Measurements from ENCODE around the gene TMEM259. TPM values are rescaled to one million over a fixed set of nuclear protein-coding genes. Genes with fewer than 3 reads are reported as not detected.

Gene TMEM259
- total and polyA plus RNA-seq, 2 of the 13 experiments (the other 11 are each of a cell fraction or from before 2014, with no cell fraction given), result 64.7 to 164 TPM

DNA sequence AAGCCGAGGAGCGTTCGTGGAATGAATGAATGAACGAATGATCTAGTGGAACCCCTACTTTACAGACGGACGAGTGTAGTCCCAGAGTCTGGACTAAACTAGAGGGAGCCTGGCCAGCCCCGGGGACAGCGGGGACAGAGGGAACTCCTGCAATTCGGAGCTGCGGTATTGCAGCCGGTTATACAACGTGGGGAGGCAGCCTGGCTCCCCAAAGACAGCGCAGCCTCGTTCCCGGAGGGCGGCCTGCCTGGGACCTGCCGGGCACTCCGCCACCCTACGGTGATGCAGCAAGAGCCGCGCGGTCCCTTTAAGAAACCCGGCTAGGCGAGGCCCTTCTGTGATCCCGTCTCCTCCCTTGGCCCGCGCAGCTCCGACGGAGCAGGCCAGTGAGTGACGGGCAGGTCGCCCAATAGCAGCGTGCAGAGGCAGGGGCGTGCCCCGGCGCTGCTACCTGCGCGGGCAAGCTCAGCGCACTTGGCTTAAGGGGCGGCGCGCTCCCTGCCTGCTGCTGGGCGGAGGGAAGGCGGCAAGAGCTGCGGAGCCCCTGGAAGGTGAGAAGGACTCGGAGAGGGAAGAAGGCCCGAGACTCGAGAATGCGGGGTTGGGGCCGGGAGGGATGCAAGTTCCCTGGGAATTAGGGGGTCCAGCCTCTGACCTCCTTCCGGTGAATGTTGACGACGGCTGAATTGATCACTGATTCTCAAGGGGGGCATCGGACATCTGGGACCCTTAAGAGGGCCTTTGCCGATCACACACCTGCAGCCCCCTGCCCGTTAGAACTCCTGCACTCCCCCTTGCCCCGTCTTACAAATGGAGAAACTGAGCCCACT is 18.9 kb upstream of the TMEM259 start, which contains the start of gene ABCA7 (continued):
- TF ChIP-seq ZBTB40 (IDR thresholded peaks at IDR 0.05) (no peak), ZBTB40 (CRISPR knock-in tag; IDR thresholded peaks at IDR 0.05) (no peak), ZNF263 (CRISPR knock-in tag; IDR thresholded peaks at IDR 0.05) (no peak), EED (CRISPR knock-in tag; IDR thresholded peaks at IDR 0.05) (no peak), ATF3 (CRISPR knock-in tag; IDR thresholded peaks at IDR 0.05) (no peak), ZNF629 (CRISPR knock-in tag; conservative IDR thresholded peaks at IDR 0.05) (no peak; the same call in 1 of the 2 replicates), PRPF4 (IDR thresholded peaks at IDR 0.05; ENCODE audit: low read depth, low read length, poor library complexity, severe bottlenecking) (no peak), SAFB2 (CRISPR knock-in tag; IDR thresholded peaks at IDR 0.05; ENCODE audit: borderline replicate concordance, low read depth) (no peak; the same call in 1 of the 2 replicates), CHD2 (IDR thresholded peaks at IDR 0.05; ENCODE audit: low read depth, low read length) (peak; percentile 74), NFATC3 (CRISPR knock-in tag; IDR thresholded peaks at IDR 0.05) (no peak), EP300 (IDR thresholded peaks at IDR 0.05; ENCODE audit: low read depth in 2 of 2, low read length in 2 of 2) (no peak), EP300 (CRISPR knock-in tag; IDR thresholded peaks at IDR 0.05; ENCODE audit: borderline replicate concordance) (0 out of 2 replicates have a peak, but pooled peaks have one; percentile 31), KLF6 (CRISPR knock-in tag; IDR thresholded peaks at IDR 0.05) (no peak), ZBTB20 (CRISPR knock-in tag; IDR thresholded peaks at IDR 0.05; ENCODE audit: borderline replicate concordance, low read depth) (no peak), JUN (CRISPR knock-in tag; IDR thresholded peaks at IDR 0.05) (no peak), ZBTB21 (CRISPR knock-in tag; IDR thresholded peaks at IDR 0.05) (no peak), RFX5 (IDR thresholded peaks at IDR 0.05; ENCODE audit: low read depth, low read length) (no peak), ZBTB7A (CRISPR knock-in tag; IDR thresholded peaks at IDR 0.05) (no peak; the same call in 1 of the 2 replicates)
- TF ChIP-seq, protein P1, sequence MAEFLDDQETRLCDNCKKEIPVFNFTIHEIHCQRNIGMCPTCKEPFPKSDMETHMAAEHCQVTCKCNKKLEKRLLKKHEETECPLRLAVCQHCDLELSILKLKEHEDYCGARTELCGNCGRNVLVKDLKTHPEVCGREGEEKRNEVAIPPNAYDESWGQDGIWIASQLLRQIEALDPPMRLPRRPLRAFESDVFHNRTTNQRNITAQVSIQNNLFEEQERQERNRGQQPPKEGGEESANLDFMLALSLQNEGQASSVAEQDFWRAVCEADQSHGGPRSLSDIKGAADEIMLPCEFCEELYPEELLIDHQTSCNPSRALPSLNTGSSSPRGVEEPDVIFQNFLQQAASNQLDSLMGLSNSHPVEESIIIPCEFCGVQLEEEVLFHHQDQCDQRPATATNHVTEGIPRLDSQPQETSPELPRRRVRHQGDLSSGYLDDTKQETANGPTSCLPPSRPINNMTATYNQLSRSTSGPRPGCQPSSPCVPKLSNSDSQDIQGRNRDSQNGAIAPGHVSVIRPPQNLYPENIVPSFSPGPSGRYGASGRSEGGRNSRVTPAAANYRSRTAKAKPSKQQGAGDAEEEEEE (CRISPR knock-in tag; IDR thresholded peaks at IDR 0.05; ENCODE audit: borderline replicate concordance), result no peak

Data from HepG2 (cell line).